GM19467 (cell line): ENCODE results near the gene NPIPB12.
"Not testable (repeated sequence)": the region's sequence is repeated elsewhere in the genome, so short reads cannot be mapped to it uniquely, and the experiment has no call there.

Source experiments
- ATAC-seq: cut with Tn5 transposase; IDR thresholded peaks from one replicate; pipeline ENCODE4 v1.9.1; 2021; ENCODE audit warnings: mild to moderate bottlenecking, moderate library complexity; ENCODE audit not compliant: unreplicated experiment

NPIPB12 gene

GRCh38 chr16:29506308-29506707 lies at the start of gene NPIPB12:
NPIPB12 (minus strand) TSS chr16:29506408.
- not testable (repeated sequence) for ATAC-seq

GRCh38 chr16:29521520-29521919 lies 15.3 kb upstream of the NPIPB12 start:
- not testable (repeated sequence) for ATAC-seq

- ATAC-seq = not testable (repeated sequence)
These were observed 23.9 kb downstream of the NPIPB12 start for GRCh38 chr16:29482276-29482675.

GRCh38 chr16:29472065-29472464 lies 34.1 kb downstream of the NPIPB12 start:
- not testable (repeated sequence) for ATAC-seq

- ATAC-seq = not testable (repeated sequence)
These were observed 36.5 kb downstream of the NPIPB12 start for GRCh38 chr16:29469660-29470059.

GRCh38 chr16:29467654-29468366 lies 38.4 kb downstream of the NPIPB12 start:
- not testable (repeated sequence) for ATAC-seq

- not testable (repeated sequence) for ATAC-seq
These were observed 39.3 kb downstream of the NPIPB12 start for GRCh38 chr16:29466904-29467303.

GRCh38 chr16:29465985-29466824 lies 40.0 kb downstream of the NPIPB12 start:
- ATAC-seq = not testable (repeated sequence)

GRCh38 chr16:29460647-29461030 lies 45.6 kb downstream of the NPIPB12 start:
- not testable (repeated sequence) for ATAC-seq

- not testable (repeated sequence) for ATAC-seq
These were observed 46.2 kb downstream of the NPIPB12 start, which contains the start of gene SULT1A4 for GRCh38 chr16:29459706-29460646. SULT1A4 (plus strand) TSS chr16:29459913; CDS start chr16:29461386, 1,473 bp downstream.

- not testable (repeated sequence) for ATAC-seq
These were observed 48.5 kb downstream of the NPIPB12 start for GRCh38 chr16:29457660-29458059.

- ATAC-seq = peak; percentile 41
These were observed 51.4 kb downstream of the NPIPB12 start for GRCh38 chr16:29454828-29455227.

GRCh38 chr16:29454269-29454668 lies 51.9 kb downstream of the NPIPB12 start, which contains the start of the genes BOLA2 and SLX1B:
BOLA2 (minus strand) TSS chr16:29454351; CDS start chr16:29454253, 98 bp downstream.
SLX1B (plus strand) TSS chr16:29454533.
- ATAC-seq = peak; percentile 81

- peak; percentile 13 for ATAC-seq
These were observed 52.5 kb downstream of the NPIPB12 start for GRCh38 chr16:29453754-29454153.
